Progenitor cell of endocrine pancreas (in vitro differentiated cells): ENCODE data around the gene NAV2. TPM values are rescaled to one million over a fixed set of nuclear protein-coding genes. Genes with fewer than 3 reads are reported as not detected.

Experiments
- DNase-seq: peaks from one replicate; pipeline ENCODE4 v3.0.0; 2021; ENCODE audit warnings: low spot score; ENCODE audit not compliant: unreplicated experiment
- H3K27ac Mint-ChIP-seq: 2 replicates; pipeline ENCODE4 v1.8.0; 2021; ENCODE audit warnings: mild to moderate bottlenecking, moderate library complexity, mixed read lengths
- H3K27me3 Mint-ChIP-seq: 2 replicates; pipeline ENCODE4 v1.8.0; 2021; ENCODE audit warnings: mixed read lengths
- H3K36me3 Mint-ChIP-seq: 2 replicates; pipeline ENCODE4 v1.8.0; 2022; ENCODE audit warnings: mixed read lengths; ENCODE audit not compliant: insufficient read depth
- H3K4me1 Mint-ChIP-seq: 2 replicates; pipeline ENCODE4 v1.8.0; 2021; ENCODE audit warnings: low read depth, mixed read lengths
- H3K4me3 Mint-ChIP-seq: 2 replicates; pipeline ENCODE4 v1.8.0; 2021; ENCODE audit warnings: low read depth, mild to moderate bottlenecking, moderate library complexity, mixed read lengths
- H3K9me3 Mint-ChIP-seq: 2 replicates; pipeline ENCODE4 v1.8.0; 2021; ENCODE audit warnings: low read depth, mixed read lengths
- total RNA-seq: library from RNA; stranded (reverse); gene quantifications from 2 replicates; pipeline ENCODE4 v1.2.1, GENCODE V29; 2021
- TF ChIP-seq, protein P1 (sequence below): fragments of 200-600 bp; sonication (generic); IDR thresholded peaks from one replicate; pipeline ENCODE4 v1.5.0; 2021; ENCODE audit warnings: antibody characterized with exemption, mild to moderate bottlenecking; ENCODE audit not compliant: unreplicated experiment

NAV2 gene
- total RNA-seq, 1 donor from 2014 or later: 88.3 TPM

DNA sequence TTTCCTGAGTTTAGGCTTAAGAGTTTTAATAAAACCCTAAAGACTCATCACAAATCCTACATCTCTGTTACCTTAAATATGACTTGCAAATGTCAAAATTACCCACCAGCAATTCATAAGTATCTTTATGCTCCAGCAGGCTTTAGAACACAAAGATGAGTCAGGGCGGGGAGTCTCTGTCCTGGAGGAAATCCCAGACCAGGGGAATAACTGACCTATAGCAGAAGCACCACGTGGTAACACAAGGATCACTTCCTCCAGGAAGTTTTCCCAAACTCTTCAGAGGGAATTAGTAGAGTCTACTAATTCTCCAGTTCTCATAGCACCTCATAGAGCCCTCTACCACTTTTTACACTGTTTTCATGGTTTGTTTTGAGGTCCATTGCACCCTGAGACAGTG, 217.0 kb downstream of the NAV2 start:
- no peak for DNase-seq
- Mint-ChIP-seq H3K4me1 (peaks cover 3% of the 10 kb centered on the region), H3K27ac (no peak overlapping the region), H3K27me3 (no peaks in the 10 kb centered on the region), H3K4me3 (no peak overlapping the region), H3K36me3 (no peaks in the 10 kb centered on the region), H3K9me3 (no peaks in the 10 kb centered on the region)
- TF ChIP-seq, protein P1, sequence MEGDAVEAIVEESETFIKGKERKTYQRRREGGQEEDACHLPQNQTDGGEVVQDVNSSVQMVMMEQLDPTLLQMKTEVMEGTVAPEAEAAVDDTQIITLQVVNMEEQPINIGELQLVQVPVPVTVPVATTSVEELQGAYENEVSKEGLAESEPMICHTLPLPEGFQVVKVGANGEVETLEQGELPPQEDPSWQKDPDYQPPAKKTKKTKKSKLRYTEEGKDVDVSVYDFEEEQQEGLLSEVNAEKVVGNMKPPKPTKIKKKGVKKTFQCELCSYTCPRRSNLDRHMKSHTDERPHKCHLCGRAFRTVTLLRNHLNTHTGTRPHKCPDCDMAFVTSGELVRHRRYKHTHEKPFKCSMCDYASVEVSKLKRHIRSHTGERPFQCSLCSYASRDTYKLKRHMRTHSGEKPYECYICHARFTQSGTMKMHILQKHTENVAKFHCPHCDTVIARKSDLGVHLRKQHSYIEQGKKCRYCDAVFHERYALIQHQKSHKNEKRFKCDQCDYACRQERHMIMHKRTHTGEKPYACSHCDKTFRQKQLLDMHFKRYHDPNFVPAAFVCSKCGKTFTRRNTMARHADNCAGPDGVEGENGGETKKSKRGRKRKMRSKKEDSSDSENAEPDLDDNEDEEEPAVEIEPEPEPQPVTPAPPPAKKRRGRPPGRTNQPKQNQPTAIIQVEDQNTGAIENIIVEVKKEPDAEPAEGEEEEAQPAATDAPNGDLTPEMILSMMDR: no peak

DNA sequence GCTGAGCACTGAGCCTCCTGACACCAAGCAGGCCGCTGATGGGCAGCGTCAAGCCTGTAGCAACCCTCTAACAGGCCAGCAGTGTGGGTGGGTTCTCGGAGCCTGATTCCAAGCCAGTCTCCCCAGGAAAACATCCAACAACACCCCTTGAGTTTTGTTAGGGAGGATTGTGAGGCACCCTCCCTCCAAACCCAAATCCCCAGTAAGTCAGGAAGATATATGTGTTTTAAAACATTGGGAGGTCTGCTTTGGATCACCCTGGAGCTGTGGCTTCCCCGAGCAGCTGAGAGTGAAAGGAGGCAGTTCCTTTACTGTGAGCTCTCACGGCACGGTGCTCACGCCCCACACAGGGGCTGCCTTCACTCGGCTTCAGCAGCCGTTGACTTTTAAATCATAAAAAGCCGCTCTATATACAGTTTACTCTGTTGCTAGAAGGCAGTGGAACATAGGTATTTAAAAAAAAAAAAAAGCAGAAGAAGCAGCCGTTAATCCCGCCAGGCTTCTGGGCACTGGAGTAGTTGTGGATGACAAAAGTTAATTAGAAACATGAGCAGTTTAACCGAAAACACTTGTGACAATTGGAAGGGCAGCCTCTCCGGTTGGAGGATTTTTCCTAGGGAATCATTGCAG, 218.6 kb downstream of the NAV2 start:
- Mint-ChIP-seq H3K9me3 (no peaks in the 10 kb centered on the region), H3K36me3 (peaks cover 1% of the 10 kb centered on the region), H3K27ac (no peak overlapping the region), H3K4me3 (no peak overlapping the region), H3K27me3 (no peaks in the 10 kb centered on the region), H3K4me1 (peaks cover 2% of the 10 kb centered on the region)
- DNase-seq: no peak
- TF ChIP-seq, protein P1: no peak

DNA sequence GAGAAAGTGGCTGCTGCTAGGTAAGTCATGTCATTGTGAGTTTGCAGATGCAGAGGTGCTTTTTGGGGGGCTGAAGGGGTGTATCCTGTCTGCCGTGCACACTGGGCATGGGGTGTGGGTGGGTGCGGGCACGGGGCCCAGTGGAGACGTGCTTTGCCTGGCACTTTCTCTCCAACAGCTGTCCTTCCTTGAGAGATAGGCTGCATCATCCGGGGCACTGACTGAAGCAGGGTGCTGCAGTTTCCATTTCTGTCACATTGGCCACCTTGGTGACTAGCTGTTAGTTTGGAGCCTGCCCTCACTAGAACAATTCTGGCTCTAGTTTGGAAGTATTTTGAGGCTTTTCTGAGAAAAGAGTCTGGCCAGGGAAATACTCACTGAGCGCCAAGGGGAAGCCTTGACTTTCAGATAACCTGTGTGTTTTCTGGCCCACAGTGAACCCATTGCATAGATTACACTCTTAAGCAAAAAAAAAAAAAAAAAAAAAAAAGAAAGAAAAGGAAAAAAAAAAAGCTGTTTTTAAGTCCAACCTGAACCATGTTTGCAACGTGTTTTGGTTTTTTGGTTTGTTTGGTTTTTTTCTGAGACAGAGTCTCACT, 219.2 kb downstream of the NAV2 start:
- peaks cover 1% of the 10 kb centered on the region for H3K36me3 Mint-ChIP-seq
- H3K27ac Mint-ChIP-seq: no peak overlapping the region
- TF ChIP-seq, protein P1: no peak
- no peak overlapping the region for H3K4me3 Mint-ChIP-seq
- H3K27me3 Mint-ChIP-seq: no peaks in the 10 kb centered on the region
- DNase-seq: no peak
- H3K9me3 Mint-ChIP-seq: no peaks in the 10 kb centered on the region
- H3K4me1 Mint-ChIP-seq: peaks cover 2% of the 10 kb centered on the region

DNA sequence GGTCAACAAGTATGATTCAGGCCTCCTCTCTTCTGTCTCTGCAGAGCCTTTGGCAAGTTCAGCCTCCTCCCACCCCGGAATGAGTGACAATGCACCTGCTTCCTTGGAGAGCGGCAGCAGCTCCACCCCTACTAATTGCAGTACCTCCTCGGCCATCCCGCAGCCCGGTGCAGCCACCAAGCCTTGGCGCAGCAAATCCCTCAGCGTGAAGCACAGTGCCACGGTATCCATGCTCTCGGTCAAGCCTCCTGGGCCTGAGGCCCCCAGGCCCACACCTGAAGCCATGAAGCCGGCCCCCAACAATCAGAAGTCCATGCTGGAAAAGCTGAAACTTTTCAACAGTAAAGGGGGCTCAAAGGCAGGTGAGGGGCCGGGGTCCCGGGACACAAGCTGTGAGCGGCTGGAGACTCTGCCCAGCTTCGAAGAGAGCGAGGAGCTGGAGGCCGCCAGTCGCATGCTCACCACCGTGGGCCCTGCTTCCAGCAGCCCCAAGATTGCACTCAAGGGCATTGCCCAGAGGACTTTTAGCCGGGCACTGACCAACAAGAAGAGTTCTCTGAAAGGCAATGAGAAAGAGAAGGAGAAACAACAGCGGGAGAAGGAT, 220.6 kb downstream of the NAV2 start:
- peaks cover 1% of the 10 kb centered on the region for H3K36me3 Mint-ChIP-seq
- H3K27ac Mint-ChIP-seq: no peak overlapping the region
- TF ChIP-seq, protein P1: no peak
- no peak overlapping the region for H3K4me3 Mint-ChIP-seq
- no peaks in the 10 kb centered on the region for H3K9me3 Mint-ChIP-seq
- peaks cover 2% of the 10 kb centered on the region for H3K4me1 Mint-ChIP-seq
- H3K27me3 Mint-ChIP-seq: no peaks in the 10 kb centered on the region
- DNase-seq: no peak

DNA sequence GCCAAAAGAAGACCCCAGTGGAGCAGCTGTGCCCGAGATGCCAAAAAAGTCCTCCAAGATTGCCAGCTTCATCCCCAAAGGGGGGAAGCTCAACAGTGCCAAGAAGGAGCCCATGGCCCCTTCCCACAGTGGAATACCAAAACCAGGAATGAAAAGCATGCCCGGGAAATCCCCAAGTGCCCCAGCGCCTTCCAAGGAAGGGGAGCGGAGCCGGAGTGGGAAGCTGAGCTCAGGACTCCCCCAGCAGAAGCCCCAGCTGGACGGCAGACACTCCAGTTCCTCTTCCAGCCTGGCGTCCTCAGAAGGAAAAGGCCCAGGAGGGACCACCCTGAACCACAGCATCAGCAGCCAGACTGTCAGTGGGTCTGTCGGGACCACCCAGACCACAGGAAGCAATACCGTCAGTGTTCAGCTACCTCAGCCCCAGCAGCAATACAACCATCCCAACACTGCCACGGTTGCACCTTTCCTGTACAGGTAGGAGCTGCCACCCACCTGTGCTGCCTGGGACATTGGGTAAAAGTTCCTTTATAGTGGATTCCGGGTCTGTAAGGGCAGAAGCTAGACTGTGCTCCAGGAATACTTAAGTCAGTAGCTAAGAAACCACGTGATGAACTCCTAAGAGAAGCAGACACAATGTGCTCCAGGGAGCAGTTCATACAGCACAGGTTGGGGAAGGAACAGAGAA, 221.3 kb downstream of the NAV2 start:
- no peak overlapping the region for H3K4me3 Mint-ChIP-seq
- TF ChIP-seq, protein P1: no peak
- H3K27me3 Mint-ChIP-seq: no peaks in the 10 kb centered on the region
- no peak for DNase-seq
- no peaks in the 10 kb centered on the region for H3K9me3 Mint-ChIP-seq
- peaks cover 1% of the 10 kb centered on the region for H3K36me3 Mint-ChIP-seq
- H3K27ac Mint-ChIP-seq: no peak overlapping the region
- peaks cover 3% of the 10 kb centered on the region for H3K4me1 Mint-ChIP-seq
